Right lobe of liver (tissue), 4 donors: ENCODE results near the gene SBF2.

Experiments
- CTCF ChIP-seq, 4 donors: fragments of 200-600 bp in 3 of 4; fragments of 450-650 bp in 1 of 4; IDR thresholded peaks; one replicate each; pipeline versions ENCODE4 v1.5.1 to v1.8.0; 2016 to 2022; ENCODE audit warnings: antibody characterized with exemption in 4 of 4, mild to moderate bottlenecking in 2 of 4
- POLR2A ChIP-seq: fragments of 450-650 bp; IDR thresholded peaks from one replicate; pipeline ENCODE4 v1.6.1; 2017; ENCODE audit warnings: antibody characterized with exemption, mild to moderate bottlenecking
- donor health status: DM: no; HTN: no; CAD: no.
- donor health status: DM: no; HTN: no; CAD: no.
- donor health status: DM: no; HTN: yes; CAD: no.

- TF ChIP-seq CTCF (IDR thresholded peaks at IDR 0.05): no peak
- TF ChIP-seq POLR2A: no peak
Measured at GRCh38 chr11:10012068-10012467, 282.0 kb downstream of the SBF2 start.
